ENCODE data around the gene STK32C. TPM values are rescaled to one million over a fixed set of nuclear protein-coding genes. Genes with fewer than 3 reads are reported as not detected.

STK32C gene
- total and polyA plus RNA-seq, 10 of the 15 experiments (the other 5 are each of a cell fraction or from before 2014, with no cell fraction given), result 1.5 to 18.1 (median 6.4) TPM

GRCh38 chr10:132174237-132174636 is 133.5 kb downstream of the STK32C start:
- ChIA-PET SMC1A (ENCODE audit: uncharacterized antibody, unreplicated experiment) (no interaction called here), RAD21 (ENCODE audit: unreplicated experiment) (no interaction called here), CTCF (no interaction called here), POLR2A (no interaction called here)
- no peaks in the 10 kb centered on the region for H4K20me1 ChIP-seq (ENCODE audit: control insufficient read depth, insufficient read depth)
- H3K27ac ChIP-seq (ENCODE audit: control insufficient read depth, insufficient read depth), result no peak overlapping the region
- WGBS (ENCODE audit: insufficient coverage, insufficient replicate concordance, low lambda C conversion rate, missing lambda C conversion rate), result 21% methylated on average over 11 of the region's 11 CpGs
- H3K36me3 ChIP-seq (ENCODE audit: control insufficient read depth in 2 of 2, insufficient read depth in 2 of 2, low read length in 1 of 2), result no peaks in the 10 kb centered on the region
- H2AFZ ChIP-seq (ENCODE audit: control insufficient read depth, low read depth, low read length), result no peak overlapping the region
- intact Hi-C loops (cut with micrococcal nuclease; ENCODE audit: unreplicated experiment), result no loop called here
- no peaks in the 10 kb centered on the region for H3K4me1 ChIP-seq (ENCODE audit: control insufficient read depth, insufficient read depth, low read length)
- no peak for TF ChIP-seq PBX3 (IDR thresholded peaks at IDR 0.05; ENCODE audit: insufficient replicate concordance, low read depth, low read length)
- TF ChIP-seq ZNF24 (IDR thresholded peaks at IDR 0.05), result no peak
- TF ChIP-seq RUNX3 (IDR thresholded peaks at IDR 0.05; ENCODE audit: low read length), result no peak
- no peak for TF ChIP-seq TCF12 (IDR thresholded peaks at IDR 0.05; ENCODE audit: low read depth, low read length)
- no peak for TF ChIP-seq ATF3 (IDR thresholded peaks at IDR 0.05; ENCODE audit: borderline replicate concordance, extremely low read depth, low read depth, low read length)
- no peak for TF ChIP-seq CBFB (IDR thresholded peaks at IDR 0.05; ENCODE audit: low read depth)
- no peak for TF ChIP-seq CUX1 (IDR thresholded peaks at IDR 0.05; ENCODE audit: insufficient replicate concordance, low read depth, low read length)
- TF ChIP-seq SIN3A (IDR thresholded peaks at IDR 0.05; ENCODE audit: low read depth, low read length), result no peak
- TF ChIP-seq NFYB (IDR thresholded peaks at IDR 0.05; ENCODE audit: insufficient read depth, low read depth, low read length), result no peak
- no peak for TF ChIP-seq DPF2 (IDR thresholded peaks at IDR 0.05)
- no peak for TF ChIP-seq RAD51 (IDR thresholded peaks at IDR 0.05)
- TF ChIP-seq CREB1 (IDR thresholded peaks at IDR 0.05; ENCODE audit: low read depth), result no peak
- no peak for TF ChIP-seq SPI1 (IDR thresholded peaks at IDR 0.05; ENCODE audit: borderline replicate concordance, insufficient read depth, low read depth, low read length)
- TF ChIP-seq IRF5 (IDR thresholded peaks at IDR 0.05; ENCODE audit: borderline replicate concordance), result no peak
- TF ChIP-seq NKRF (conservative IDR thresholded peaks at IDR 0.05), result no peak
- no TSS peak for BruUV-seq (replicated peaks)
- no peak for FAIRE-seq
- no peaks in the 10 kb centered on the region; the same call in 2 of the 3 replicates for H3K9me3 ChIP-seq (replicated peaks; ENCODE audit: control insufficient read depth, insufficient read depth, low read length)
- no peak for DNase-seq (ENCODE audit: low read depth, low spot score)
- no peak overlapping the region for H3K9ac ChIP-seq (ENCODE audit: control insufficient read depth, insufficient read depth, low read length)
- ATAC-seq, result no peak
- no peak overlapping the region for H3K4me2 ChIP-seq (ENCODE audit: control insufficient read depth, insufficient read depth)
- H3K79me2 ChIP-seq (ENCODE audit: control insufficient read depth, insufficient read depth, low read length), result no peaks in the 10 kb centered on the region
- H3K27me3 ChIP-seq (replicated peaks in 1 of 2; ENCODE audit: control insufficient read depth in 2 of 2, insufficient read depth in 2 of 2, low read length in 1 of 2), result no peaks in the 10 kb centered on the region
- in situ Hi-C loops (cut with MboI), result no loop called here
- no peak overlapping the region for H3K4me3 ChIP-seq

Data from GM12878 (cell line).